NK-92 (cell line): ENCODE data around the gene SPEF1.

Source experiments
- DNase-seq: peaks from one replicate; lab custom pipeline; 2025; ENCODE audit not compliant: unreplicated experiment; lab: John Stamatoyannopoulos, UW

The SPEF1 gene

DNA sequence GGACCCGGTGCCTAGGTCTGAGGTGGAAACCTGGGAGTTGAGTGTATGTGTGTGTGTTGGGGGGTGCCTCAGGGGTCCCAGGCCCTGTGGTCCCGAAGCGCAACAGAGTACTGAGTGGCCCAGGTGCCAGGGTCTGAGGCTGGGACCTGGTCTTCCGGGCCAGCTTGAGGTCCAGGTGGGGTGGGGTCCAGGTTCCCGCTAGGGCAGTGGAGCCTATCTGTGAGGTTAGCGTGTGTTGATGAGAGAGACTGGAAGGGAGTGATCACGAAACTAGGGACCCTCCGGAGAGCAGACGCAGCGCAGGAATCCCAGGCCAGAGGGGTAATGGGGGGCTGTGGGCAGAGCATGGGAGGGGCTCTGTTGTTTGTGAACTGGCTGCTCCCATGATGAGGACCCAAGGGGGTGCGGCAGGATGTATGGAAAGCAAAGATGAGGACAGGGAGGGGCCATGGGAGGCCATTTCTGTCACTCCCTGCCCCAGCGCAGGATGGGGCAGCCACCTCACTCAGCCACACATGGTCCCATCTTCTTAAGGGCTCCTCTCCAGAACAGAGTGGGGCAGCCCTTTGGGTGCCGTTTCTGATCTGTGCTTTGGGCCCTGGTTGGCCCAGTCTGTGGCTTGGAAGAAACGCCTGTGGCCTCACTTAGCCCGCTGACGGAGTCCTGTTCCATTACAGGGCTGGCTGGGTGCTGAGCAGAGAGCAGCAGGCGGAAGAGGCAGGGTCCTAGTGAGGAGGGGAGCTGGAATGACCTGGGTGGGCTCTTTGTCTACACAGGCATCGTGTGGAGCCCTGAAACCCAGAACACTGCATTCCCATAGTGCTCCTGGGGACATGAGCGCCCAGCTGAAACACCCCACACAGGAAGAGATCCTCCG is 47.9 kb downstream of the SPEF1 start:
- DNase-seq, result no peak

DNA sequence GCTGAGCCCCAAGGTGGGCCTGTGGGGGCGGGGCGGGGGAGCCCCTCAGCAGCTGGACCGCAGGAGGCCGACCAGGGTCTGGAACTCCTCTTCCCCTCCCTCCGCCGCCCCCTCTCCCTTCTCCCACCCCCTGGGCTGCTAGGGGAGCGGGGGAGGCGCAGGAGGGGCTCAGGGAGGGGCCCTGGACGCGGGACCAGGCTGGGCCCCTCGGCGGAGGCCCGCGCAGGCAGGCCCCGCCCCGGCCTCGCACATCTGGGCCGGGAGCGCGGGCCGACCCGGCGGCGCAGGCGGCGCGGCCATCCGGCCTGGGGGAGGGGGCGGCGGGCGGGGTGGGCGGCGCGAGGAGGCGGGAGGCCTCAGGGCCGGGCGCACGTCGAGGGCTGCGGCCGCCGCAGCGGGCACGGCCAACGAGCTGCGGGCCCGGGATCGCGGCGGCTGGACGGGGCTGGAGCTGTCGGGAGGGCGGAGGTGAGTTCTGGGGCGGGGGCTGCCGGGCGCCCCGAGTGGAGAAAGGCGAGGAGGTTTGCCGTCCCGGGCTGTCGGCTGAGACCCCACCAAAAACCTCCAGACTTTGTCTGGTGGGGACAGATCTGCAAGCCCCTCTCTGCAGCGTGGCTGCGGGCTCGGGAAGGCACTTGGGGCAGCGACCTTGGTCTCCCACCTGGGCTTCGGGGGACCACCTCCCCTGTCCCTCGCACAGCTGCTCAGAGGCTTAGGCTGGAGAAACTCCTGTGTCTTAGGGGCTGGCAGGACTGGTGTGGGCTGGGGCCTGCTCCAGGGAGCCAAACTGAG is 48.7 kb downstream of the SPEF1 start, which contains the start of gene HSPA12B:
Gene HSPA12B, plus strand, starts transcription at position 359 of the 792 bp plus-strand sequence. CDS start 5,990 bp downstream, outside the sequence.
- DNase-seq, result no peak

DNA sequence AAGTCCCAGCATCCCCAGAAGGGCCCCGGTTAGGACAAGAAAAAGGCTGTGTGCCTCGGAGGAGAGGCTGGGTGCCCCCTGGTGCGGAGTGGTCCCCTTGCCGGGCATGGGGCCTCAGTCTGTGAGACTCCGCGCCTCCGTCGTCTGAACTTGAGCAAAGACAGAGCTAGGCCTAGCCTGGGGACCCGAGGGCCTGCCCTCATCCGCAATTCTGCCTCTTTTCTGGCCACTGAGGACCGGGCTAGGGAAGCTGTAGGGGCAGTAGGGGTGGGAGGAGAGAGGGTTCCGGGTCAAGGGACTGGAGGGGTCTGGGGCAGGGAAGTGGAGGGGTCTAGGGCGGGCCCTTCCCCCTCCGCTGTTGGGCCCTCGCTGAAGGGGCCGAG is 49.3 kb downstream of the SPEF1 start:
- no peak for DNase-seq

DNA sequence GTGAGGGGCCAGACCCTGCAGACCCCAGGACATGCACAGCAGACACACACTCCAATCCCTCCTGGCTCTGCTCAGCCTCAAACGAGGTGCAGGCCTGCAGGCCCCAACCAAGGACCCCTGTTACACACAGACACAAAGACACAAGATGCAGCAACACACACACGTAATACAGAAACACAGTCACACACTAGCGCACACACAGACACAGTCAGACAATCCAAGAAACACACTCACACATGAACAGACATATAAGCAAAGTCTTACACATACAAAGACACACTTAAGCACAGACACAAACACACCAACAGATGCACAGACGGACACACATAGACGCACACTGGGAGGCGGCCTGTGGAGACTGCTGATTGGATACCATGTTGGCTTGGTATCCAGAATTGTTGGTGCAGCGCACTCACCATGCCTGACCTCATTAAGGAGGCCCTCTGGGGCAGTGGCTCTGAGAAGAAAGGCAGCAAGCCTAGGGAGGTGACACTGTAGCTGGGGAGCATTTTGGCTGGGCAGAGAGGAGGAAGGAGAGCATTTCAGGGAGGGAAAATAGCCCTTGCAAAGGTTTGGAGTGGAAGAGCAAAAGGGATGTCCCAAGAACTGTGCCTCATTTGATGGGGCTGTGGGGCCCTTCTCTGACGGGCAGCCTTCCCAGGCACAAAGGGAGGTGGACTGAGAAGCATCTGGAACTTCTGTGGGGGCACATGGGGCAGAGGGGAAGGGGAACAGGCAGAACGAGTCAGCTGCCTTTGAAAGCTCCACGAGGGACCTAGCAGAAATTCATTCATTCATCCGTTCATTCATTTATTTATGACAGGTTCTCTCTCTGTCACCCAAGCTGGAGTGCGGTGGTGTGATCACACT is 50.2 kb downstream of the SPEF1 start:
- DNase-seq, result no peak

- no peak for DNase-seq
Observed at GRCh38 chr20:3729811-3730540, 51.3 kb downstream of the SPEF1 start.

DNA sequence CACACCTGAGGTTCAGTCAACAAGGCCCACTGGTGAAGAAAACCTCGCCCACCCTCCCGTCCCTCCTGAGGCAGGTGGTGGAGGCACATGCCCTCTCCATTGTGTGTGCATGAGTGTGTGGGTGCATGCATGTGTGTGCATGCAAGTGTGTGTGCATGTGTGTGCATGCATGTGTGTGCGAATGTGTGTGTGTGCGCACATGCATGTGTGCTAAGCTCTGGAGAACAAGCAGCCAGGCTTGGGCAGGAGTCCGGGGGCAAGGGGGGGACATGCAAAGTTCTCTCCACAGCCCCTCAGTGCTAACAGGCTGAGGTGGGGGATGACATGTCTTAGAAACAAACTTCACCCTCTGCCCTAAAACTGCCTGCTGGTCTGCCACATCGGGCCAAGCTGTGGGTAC is 51.9 kb downstream of the SPEF1 start:
- no peak for DNase-seq

- no peak for DNase-seq
Observed at GRCh38 chr20:3728876-3729275, 52.4 kb downstream of the SPEF1 start.

DNA sequence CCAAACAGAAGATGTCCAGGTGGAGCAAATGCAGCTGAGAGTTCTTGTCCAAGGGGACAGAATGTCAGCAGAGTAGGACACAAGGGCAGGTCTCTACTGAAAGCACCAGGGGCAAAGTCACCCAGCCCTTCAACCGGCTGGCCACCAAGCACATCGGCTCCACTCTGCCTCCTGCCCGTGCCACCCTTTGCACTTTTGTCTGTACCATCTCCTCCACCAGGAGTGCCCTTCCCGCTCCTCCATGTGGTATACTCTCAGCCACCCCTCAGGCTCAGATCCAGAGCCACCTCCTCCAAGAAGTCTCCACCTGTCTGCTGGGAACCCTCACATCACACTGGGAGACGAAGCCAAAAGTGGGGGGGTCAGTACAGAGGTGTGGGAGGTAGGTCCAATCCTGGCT is 52.9 kb downstream of the SPEF1 start:
- DNase-seq, result no peak
